ENCODE data around the gene EME1. TPM values are rescaled to one million over a fixed set of nuclear protein-coding genes. Genes with fewer than 3 reads are reported as not detected.

EME1 gene
- total and polyA plus RNA-seq, 5 donors, result 0.36 to 0.59 (median 0.46) TPM; not detected in 2

GRCh38 chr17:50350733-50351132 is 22.3 kb upstream of the EME1 start:
- intact Hi-C loops (cut with DNase I), result no loop called here
- H3K4me1 ChIP-seq (ENCODE audit: control insufficient read depth, insufficient read depth, low read length), result peaks cover 9% of the 10 kb centered on the region
- ATAC-seq, result no peak
- no peaks in the 10 kb centered on the region for H3K27me3 ChIP-seq (ENCODE audit: control insufficient read depth, insufficient read depth)
- H3K27ac ChIP-seq (ENCODE audit: low read length), result no peak overlapping the region
- H3K9me3 ChIP-seq (ENCODE audit: control insufficient read depth, low read length), result no peaks in the 10 kb centered on the region
- no peak for DNase-seq
- 92% methylated on average over 2 of the region's 2 CpGs for WGBS
- no peak overlapping the region for H3K4me3 ChIP-seq (ENCODE audit: low read length)

GRCh38 chr17:50352072-50352692 is 20.8 kb upstream of the EME1 start:
- ATAC-seq, result peak in 1 of 2 donors; percentile 17
- Histone ChIP-seq H3K27ac (ENCODE audit: low read length) (no peak overlapping the region), H3K4me3 (ENCODE audit: low read length) (no peak overlapping the region), H3K4me1 (ENCODE audit: control insufficient read depth, insufficient read depth, low read length) (peaks cover 5% of the 10 kb centered on the region), H3K27me3 (ENCODE audit: control insufficient read depth, insufficient read depth) (no peaks in the 10 kb centered on the region), H3K9me3 (ENCODE audit: control insufficient read depth, low read length) (no peaks in the 10 kb centered on the region)
- intact Hi-C loops (cut with DNase I), result no loop called here
- WGBS, result 79% methylated on average over 6 of the region's 6 CpGs
- peak in 2 of 3 donors; percentile 75 to 81 for DNase-seq

- no peak overlapping the region for H3K4me3 ChIP-seq (ENCODE audit: low read length)
- DNase-seq (no peak), ATAC-seq (no peak)
- 89% methylated on average over 21 of the region's 21 CpGs for WGBS
- no peaks in the 10 kb centered on the region for H3K27me3 ChIP-seq (ENCODE audit: control insufficient read depth, insufficient read depth)
- H3K9me3 ChIP-seq (ENCODE audit: control insufficient read depth, low read length), result no peaks in the 10 kb centered on the region
- H3K4me1 ChIP-seq (ENCODE audit: control insufficient read depth, insufficient read depth, low read length), result no peaks in the 10 kb centered on the region
- intact Hi-C loops (cut with DNase I), result no loop called here
- H3K27ac ChIP-seq (ENCODE audit: low read length), result no peak overlapping the region
Measured at GRCh38 chr17:50352693-50353599, 20.1 kb upstream of the EME1 start.

GRCh38 chr17:50353600-50354195 is 19.3 kb upstream of the EME1 start:
- no peaks in the 10 kb centered on the region for H3K4me1 ChIP-seq (ENCODE audit: control insufficient read depth, insufficient read depth, low read length)
- ATAC-seq (peak in 1 of 2 donors; percentile 6), DNase-seq (no peak)
- H3K27me3 ChIP-seq (ENCODE audit: control insufficient read depth, insufficient read depth), result no peaks in the 10 kb centered on the region
- no peaks in the 10 kb centered on the region for H3K9me3 ChIP-seq (ENCODE audit: control insufficient read depth, low read length)
- H3K27ac ChIP-seq (ENCODE audit: low read length), result no peak overlapping the region
- no peak overlapping the region for H3K4me3 ChIP-seq (ENCODE audit: low read length)
- intact Hi-C loops (cut with DNase I), result no loop called here
- WGBS, result 93% methylated on average over 27 of the region's 27 CpGs

GRCh38 chr17:50354198-50354597 is 18.8 kb upstream of the EME1 start:
- H3K27ac ChIP-seq (ENCODE audit: low read length), result no peak overlapping the region

GRCh38 chr17:50354776-50355175 is 18.3 kb upstream of the EME1 start:
- no peak for DNase-seq
- no peak overlapping the region for H3K27ac ChIP-seq (ENCODE audit: low read length)
- ATAC-seq, result no peak
- H3K27me3 ChIP-seq (ENCODE audit: control insufficient read depth, insufficient read depth), result no peaks in the 10 kb centered on the region
- no peaks in the 10 kb centered on the region for H3K4me1 ChIP-seq (ENCODE audit: control insufficient read depth, insufficient read depth, low read length)
- 94% methylated on average over 13 of the region's 13 CpGs for WGBS
- intact Hi-C loops (cut with DNase I), result no loop called here
- H3K4me3 ChIP-seq (ENCODE audit: low read length), result no peak overlapping the region
- no peaks in the 10 kb centered on the region for H3K9me3 ChIP-seq (ENCODE audit: control insufficient read depth, low read length)

More at GRCh38 chr17:50354198-50354597, 18.8 kb upstream of the EME1 start:
- ATAC-seq (no peak), DNase-seq (no peak)
- Histone ChIP-seq H3K27me3 (ENCODE audit: control insufficient read depth, insufficient read depth) (no peaks in the 10 kb centered on the region), H3K9me3 (ENCODE audit: control insufficient read depth, low read length) (no peaks in the 10 kb centered on the region), H3K4me3 (ENCODE audit: low read length) (no peak overlapping the region), H3K4me1 (ENCODE audit: control insufficient read depth, insufficient read depth, low read length) (no peaks in the 10 kb centered on the region)
- intact Hi-C loops (cut with DNase I), result no loop called here
- WGBS, result 92% methylated on average over 15 of the region's 15 CpGs

GRCh38 chr17:50355336-50355700 is 17.7 kb upstream of the EME1 start:
- no peak for DNase-seq
- Histone ChIP-seq H3K4me3 (ENCODE audit: low read length) (no peak overlapping the region), H3K4me1 (ENCODE audit: control insufficient read depth, insufficient read depth, low read length) (no peaks in the 10 kb centered on the region), H3K27ac (ENCODE audit: low read length) (no peak overlapping the region), H3K27me3 (ENCODE audit: control insufficient read depth, insufficient read depth) (no peaks in the 10 kb centered on the region), H3K9me3 (ENCODE audit: control insufficient read depth, low read length) (no peaks in the 10 kb centered on the region)
- ATAC-seq, result no peak
- 85% methylated on average over 4 of the region's 4 CpGs for WGBS
- intact Hi-C loops (cut with DNase I), result no loop called here

GRCh38 chr17:50355701-50356341 is 17.2 kb upstream of the EME1 start:
- no peaks in the 10 kb centered on the region for H3K9me3 ChIP-seq (ENCODE audit: control insufficient read depth, low read length)
- ATAC-seq, result no peak
- WGBS, result 91% methylated on average over 20 of the region's 20 CpGs
- no peak overlapping the region for H3K4me3 ChIP-seq (ENCODE audit: low read length)
- no peaks in the 10 kb centered on the region for H3K4me1 ChIP-seq (ENCODE audit: control insufficient read depth, insufficient read depth, low read length)
- no peaks in the 10 kb centered on the region for H3K27me3 ChIP-seq (ENCODE audit: control insufficient read depth, insufficient read depth)
- no peak overlapping the region for H3K27ac ChIP-seq (ENCODE audit: low read length)
- intact Hi-C loops (cut with DNase I), result no loop called here
- no peak for DNase-seq

GRCh38 chr17:50356418-50356817 is 16.6 kb upstream of the EME1 start:
- no peak overlapping the region for H3K27ac ChIP-seq (ENCODE audit: low read length)
- H3K27me3 ChIP-seq (ENCODE audit: control insufficient read depth, insufficient read depth), result no peaks in the 10 kb centered on the region
- 94% methylated on average over 12 of the region's 12 CpGs for WGBS
- no peak overlapping the region for H3K4me3 ChIP-seq (ENCODE audit: low read length)
- no peaks in the 10 kb centered on the region for H3K4me1 ChIP-seq (ENCODE audit: control insufficient read depth, insufficient read depth, low read length)
- H3K9me3 ChIP-seq (ENCODE audit: control insufficient read depth, low read length), result no peaks in the 10 kb centered on the region
- DNase-seq (no peak), ATAC-seq (no peak)
- intact Hi-C loops (cut with DNase I), result no loop called here

GRCh38 chr17:50356892-50357510 is 16.0 kb upstream of the EME1 start:
- ATAC-seq (no peak), DNase-seq (no peak)
- 95% methylated on average over 12 of the region's 12 CpGs for WGBS
- no peak overlapping the region for H3K27ac ChIP-seq (ENCODE audit: low read length)
- intact Hi-C loops (cut with DNase I), result no loop called here
- H3K4me3 ChIP-seq (ENCODE audit: low read length), result no peak overlapping the region
- no peaks in the 10 kb centered on the region for H3K27me3 ChIP-seq (ENCODE audit: control insufficient read depth, insufficient read depth)
- no peaks in the 10 kb centered on the region for H3K4me1 ChIP-seq (ENCODE audit: control insufficient read depth, insufficient read depth, low read length)
- H3K9me3 ChIP-seq (ENCODE audit: control insufficient read depth, low read length), result no peaks in the 10 kb centered on the region
